CD14-positive monocyte (primary cell): ENCODE measurements around the gene KCNC3. TPM values are rescaled to one million over a fixed set of nuclear protein-coding genes. Genes with fewer than 3 reads are reported as not detected.

Source experiments
- DNase-seq, 3 donors: peaks; one replicate each; pipeline ENCODE4 v3.0.0-alpha.2; 2011 to 2022
- H2AFZ ChIP-seq: 2 replicates; pipeline ENCODE4 v1.6.0; 2012; ENCODE audit warnings: mild to moderate bottlenecking, low read depth, low read length, inconsistent platforms; ENCODE audit not compliant: insufficient read depth, poor library complexity, severe bottlenecking
- H3K27ac ChIP-seq, 2 donors: 1 replicate in 1 of 2; 2 replicates in 1 of 2; pipeline ENCODE4 v1.5.1; 2012 to 2013; ENCODE audit warnings: low read length in 2 of 2, control low read depth in 1 of 2, inconsistent platforms in 1 of 2, low read depth in 1 of 2, mild to moderate bottlenecking in 1 of 2
- H3K27me3 ChIP-seq, 2 donors: one replicate each; pipeline versions ENCODE4 v1.6.0 to v1.6.1; 2011 to 2013; ENCODE audit warnings: low read length in 2 of 2; ENCODE audit not compliant: control insufficient read depth in 2 of 2, insufficient read depth in 2 of 2
- H3K36me3 ChIP-seq, 2 donors: replicated peaks in 1 of 2; 1 replicate in 1 of 2; 2 replicates in 1 of 2; pipeline versions ENCODE4 v1.5.1 to v1.6.1; 2012 to 2013; ENCODE audit warnings: low read length in 2 of 2, control low read depth in 1 of 2, inconsistent platforms in 1 of 2, mild to moderate bottlenecking in 1 of 2; ENCODE audit not compliant: insufficient read depth in 2 of 2, control insufficient read depth in 1 of 2
- H3K4me1 ChIP-seq, 2 donors: 1 replicate in 1 of 2; 2 replicates in 1 of 2; pipeline versions ENCODE4 v1.5.1 to v1.6.1; 2012 to 2013; ENCODE audit warnings: low read length in 2 of 2, control low read depth in 1 of 2, inconsistent platforms in 1 of 2, mild to moderate bottlenecking in 1 of 2, moderate library complexity in 1 of 2; ENCODE audit not compliant: insufficient read depth in 2 of 2, control insufficient read depth in 1 of 2
- H3K4me2 ChIP-seq: replicated peaks from 2 replicates; pipeline ENCODE3; 2012; ENCODE audit warnings: low read length, moderate library complexity, mild to moderate bottlenecking; ENCODE audit not compliant: poor library complexity, severe bottlenecking; ENCODE audit errors: extremely low read depth
- H3K4me3 ChIP-seq, 3 experiments: fragments of 200-600 bp in 1 of 3; sonication (generic) in 1 of 3; replicated peaks in 1 of 3; 1 replicate in 2 of 3; 2 replicates in 1 of 3; pipeline ENCODE4 v1.5.1; 2011 to 2013; ENCODE audit warnings: low read length in 3 of 3, mild to moderate bottlenecking in 3 of 3, control low read depth in 2 of 3, low read depth in 2 of 3, inconsistent platforms in 1 of 3, moderate library complexity in 1 of 3
- H3K79me2 ChIP-seq: 2 replicates; pipeline ENCODE4 v1.6.0; 2012; ENCODE audit warnings: mild to moderate bottlenecking, control low read depth, inconsistent platforms, low read length, moderate library complexity; ENCODE audit not compliant: insufficient read depth
- H3K9ac ChIP-seq: 2 replicates; pipeline ENCODE4 v1.6.0; 2017; ENCODE audit warnings: low read length, mild to moderate bottlenecking; ENCODE audit not compliant: insufficient read depth, poor library complexity, severe bottlenecking
- H3K9me3 ChIP-seq, 2 donors: replicated peaks in 1 of 2; 1 replicate in 1 of 2; 2 replicates in 1 of 2; pipeline versions ENCODE4 v1.5.1 to v1.6.1; 2012 to 2013; ENCODE audit warnings: low read length in 2 of 2, control low read depth in 1 of 2; ENCODE audit not compliant: control insufficient read depth in 1 of 2, insufficient read depth in 1 of 2
- H4K20me1 ChIP-seq: 2 replicates; pipeline ENCODE4 v1.6.0; 2012; ENCODE audit warnings: mild to moderate bottlenecking, low read length, control low read depth, moderate library complexity; ENCODE audit not compliant: insufficient read depth
- H3K27ac Mint-ChIP-seq, 7 donors: one replicate each; pipeline ENCODE4 v1.8.0; 2020; ENCODE audit warnings: mild to moderate bottlenecking in 7 of 7, mixed read lengths in 7 of 7, moderate library complexity in 6 of 7, inconsistent platforms in 2 of 7
- H3K27me3 Mint-ChIP-seq, 3 donors: one replicate each; pipeline ENCODE4 v1.8.0; 2021 to 2022; ENCODE audit warnings: low read depth in 3 of 3, mild to moderate bottlenecking in 3 of 3, mixed read lengths in 3 of 3, moderate library complexity in 3 of 3, inconsistent platforms in 1 of 3
- H3K36me3 Mint-ChIP-seq, 2 donors: one replicate each; pipeline ENCODE4 v1.8.0; 2020; ENCODE audit warnings: mixed read lengths in 2 of 2, inconsistent platforms in 1 of 2, mild to moderate bottlenecking in 1 of 2
- H3K4me1 Mint-ChIP-seq: one replicate; pipeline ENCODE4 v1.8.0; 2020; ENCODE audit warnings: mild to moderate bottlenecking, mixed read lengths
- H3K4me3 Mint-ChIP-seq, 2 donors: one replicate each; pipeline ENCODE4 v1.8.0; 2020; ENCODE audit warnings: mild to moderate bottlenecking in 2 of 2, mixed read lengths in 2 of 2, moderate library complexity in 1 of 2
- H3K9me3 Mint-ChIP-seq, 7 donors: one replicate each; pipeline ENCODE4 v1.8.0; 2020 to 2022; ENCODE audit warnings: mixed read lengths in 7 of 7, mild to moderate bottlenecking in 6 of 7, moderate library complexity in 6 of 7, inconsistent platforms in 2 of 7
- WGBS: methylation state at CpG from one replicate; pipeline ENCODE4 v1.1.5; 2013; ENCODE audit warnings: missing lambda C conversion rate; ENCODE audit not compliant: insufficient coverage; 5-methylcytosine and 5-hydroxymethylcytosine counted together
- intact Hi-C, 2 donors: fragments of 100-400 bp; cut with micrococcal nuclease; formaldehyde crosslinking; loops; one replicate each; pipeline versions ENCODE4 v1.15.0 to v1.15.1; 2023
- polyA plus RNA-seq, 3 donors: library from polyadenylated mRNA; depleted of rRNA in 1 of 3; unstranded in 2 of 3; stranded (reverse) in 1 of 3; fragments of 300-500 nt in 2 of 3; fragments of >200 nt in 1 of 3; fragmentation: Illumina TruSeq in 2 of 3; gene quantifications; 1 replicate in 2 of 3; 2 replicates in 1 of 3; pipeline ENCODE4 v1.2.3, GENCODE V29; 2012 to 2021
- TF ChIP-seq, protein P1 (sequence below): fragments of 200-600 bp; IDR thresholded peaks from one replicate; pipeline ENCODE4 v1.8.0; 2022; ENCODE audit warnings: antibody characterized with exemption, mild to moderate bottlenecking

Gene KCNC3
- polyA plus RNA-seq, 3 donors = 0.04 to 23.6 TPM; not detected in 1

DNA sequence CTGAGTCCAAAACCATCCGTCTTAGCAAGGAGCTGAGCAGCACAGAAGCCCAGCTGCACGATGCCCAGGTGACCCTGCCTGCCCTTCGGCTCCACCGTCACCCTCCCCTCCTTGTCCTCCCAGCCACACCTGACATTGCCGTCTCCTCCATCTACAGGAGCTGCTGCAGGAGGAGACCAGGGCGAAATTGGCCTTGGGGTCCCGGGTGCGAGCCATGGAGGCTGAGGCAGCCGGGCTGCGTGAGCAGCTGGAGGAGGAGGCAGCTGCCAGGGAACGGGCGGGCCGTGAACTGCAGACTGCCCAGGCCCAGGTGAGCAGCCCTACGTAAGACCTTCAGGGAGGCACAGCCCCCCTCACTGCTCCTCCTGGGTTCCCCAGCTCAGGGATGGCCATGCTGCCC lies 49.1 kb downstream of the KCNC3 start:
- no peak overlapping the region for H3K9ac ChIP-seq
- WGBS = 95% methylated on average over 13 of the region's 14 CpGs
- TF ChIP-seq, protein P1, sequence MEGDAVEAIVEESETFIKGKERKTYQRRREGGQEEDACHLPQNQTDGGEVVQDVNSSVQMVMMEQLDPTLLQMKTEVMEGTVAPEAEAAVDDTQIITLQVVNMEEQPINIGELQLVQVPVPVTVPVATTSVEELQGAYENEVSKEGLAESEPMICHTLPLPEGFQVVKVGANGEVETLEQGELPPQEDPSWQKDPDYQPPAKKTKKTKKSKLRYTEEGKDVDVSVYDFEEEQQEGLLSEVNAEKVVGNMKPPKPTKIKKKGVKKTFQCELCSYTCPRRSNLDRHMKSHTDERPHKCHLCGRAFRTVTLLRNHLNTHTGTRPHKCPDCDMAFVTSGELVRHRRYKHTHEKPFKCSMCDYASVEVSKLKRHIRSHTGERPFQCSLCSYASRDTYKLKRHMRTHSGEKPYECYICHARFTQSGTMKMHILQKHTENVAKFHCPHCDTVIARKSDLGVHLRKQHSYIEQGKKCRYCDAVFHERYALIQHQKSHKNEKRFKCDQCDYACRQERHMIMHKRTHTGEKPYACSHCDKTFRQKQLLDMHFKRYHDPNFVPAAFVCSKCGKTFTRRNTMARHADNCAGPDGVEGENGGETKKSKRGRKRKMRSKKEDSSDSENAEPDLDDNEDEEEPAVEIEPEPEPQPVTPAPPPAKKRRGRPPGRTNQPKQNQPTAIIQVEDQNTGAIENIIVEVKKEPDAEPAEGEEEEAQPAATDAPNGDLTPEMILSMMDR = no peak
- no peak overlapping the region for H2AFZ ChIP-seq
- intact Hi-C loops = no loop called here
- no peaks in the 10 kb centered on the region for H3K36me3 Mint-ChIP-seq
- H3K9me3 ChIP-seq = no peaks in the 10 kb centered on the region
- no peaks in the 10 kb centered on the region for H3K36me3 ChIP-seq
- H3K4me2 ChIP-seq = no peak overlapping the region
- H4K20me1 ChIP-seq = no peaks in the 10 kb centered on the region
- H3K4me1 ChIP-seq = no peaks in the 10 kb centered on the region
- H3K4me3 ChIP-seq = no peak overlapping the region
- no peaks in the 10 kb centered on the region for H3K79me2 ChIP-seq
- H3K27ac Mint-ChIP-seq = no peak overlapping the region
- peaks cover 0 to 4% (median 0%) of the 10 kb centered on the region in 7 donors for H3K9me3 Mint-ChIP-seq
- no peaks in the 10 kb centered on the region for H3K27me3 ChIP-seq
- no peak overlapping the region for H3K4me3 Mint-ChIP-seq
- no peak overlapping the region for H3K27ac ChIP-seq
- H3K4me1 Mint-ChIP-seq = no peaks in the 10 kb centered on the region
- no peak for DNase-seq
- H3K27me3 Mint-ChIP-seq = peaks cover 2 to 15% (median 14%) of the 10 kb centered on the region in 3 donors

DNA sequence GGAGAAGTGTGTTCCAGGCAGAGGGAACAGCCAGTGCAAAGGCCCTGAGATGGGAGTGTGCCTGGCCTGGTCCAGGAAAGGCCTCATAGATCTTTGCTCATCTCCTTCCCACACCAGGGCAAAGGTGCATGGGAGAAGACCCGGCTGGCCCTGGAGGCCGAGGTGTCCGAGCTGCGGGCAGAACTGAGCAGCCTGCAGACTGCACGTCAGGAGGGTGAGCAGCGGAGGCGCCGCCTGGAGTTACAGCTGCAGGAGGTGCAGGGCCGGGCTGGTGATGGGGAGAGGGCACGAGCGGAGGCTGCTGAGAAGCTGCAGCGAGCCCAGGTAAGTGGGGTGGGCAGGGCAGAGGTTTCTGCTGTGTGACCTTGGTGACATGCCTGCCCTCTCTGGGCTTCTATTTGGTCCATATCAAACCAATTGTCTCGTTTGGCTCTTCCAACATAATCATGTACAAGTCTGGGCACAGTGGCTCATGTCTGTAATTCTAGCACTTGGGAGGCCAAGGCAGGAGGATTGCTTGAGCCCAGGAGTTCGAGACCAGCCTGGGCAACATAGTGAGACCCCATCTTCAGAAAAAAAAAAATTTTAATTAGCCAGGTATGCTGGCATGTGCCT lies 51.1 kb downstream of the KCNC3 start:
- intact Hi-C loops = no loop called here
- peak overlapping the region in 1 of 7 donors; percentile 13 for H3K27ac Mint-ChIP-seq
- 94% methylated on average over 13 of the region's 14 CpGs for WGBS

More for the DNA sequence above, 51.1 kb downstream of the KCNC3 start:
- H3K9ac ChIP-seq = no peak overlapping the region
- DNase-seq = no peak
- H3K4me3 Mint-ChIP-seq = no peak overlapping the region
- TF ChIP-seq, protein P1 = no peak
- no peaks in the 10 kb centered on the region for H3K9me3 ChIP-seq
- no peaks in the 10 kb centered on the region for H3K9me3 Mint-ChIP-seq
- no peaks in the 10 kb centered on the region for H3K4me1 Mint-ChIP-seq
- peaks cover 2 to 16% (median 9%) of the 10 kb centered on the region in 3 donors for H3K27me3 Mint-ChIP-seq
- no peaks in the 10 kb centered on the region for H3K4me1 ChIP-seq
- H3K27ac ChIP-seq = no peak overlapping the region
- H3K4me2 ChIP-seq = no peak overlapping the region
- no peaks in the 10 kb centered on the region for H3K36me3 Mint-ChIP-seq
- no peak overlapping the region for H2AFZ ChIP-seq
- H4K20me1 ChIP-seq = no peaks in the 10 kb centered on the region
- H3K36me3 ChIP-seq = no peaks in the 10 kb centered on the region
- H3K79me2 ChIP-seq = no peaks in the 10 kb centered on the region
- no peaks in the 10 kb centered on the region for H3K27me3 ChIP-seq
- no peak overlapping the region for H3K4me3 ChIP-seq
